ENCODE measurements around the gene PLAC1.

Gene PLAC1

GRCh38 chrX:134543288-134543687, 115.0 kb downstream of the PLAC1 start:
- DNase-seq (ENCODE audit: low spot score), result no peak

- no peak for DNase-seq (ENCODE audit: low spot score)
Measured at GRCh38 chrX:134542485-134542884, 115.8 kb downstream of the PLAC1 start.

- no peak for DNase-seq (ENCODE audit: low spot score)
Measured at GRCh38 chrX:134541906-134542305, 116.4 kb downstream of the PLAC1 start.

DNA sequence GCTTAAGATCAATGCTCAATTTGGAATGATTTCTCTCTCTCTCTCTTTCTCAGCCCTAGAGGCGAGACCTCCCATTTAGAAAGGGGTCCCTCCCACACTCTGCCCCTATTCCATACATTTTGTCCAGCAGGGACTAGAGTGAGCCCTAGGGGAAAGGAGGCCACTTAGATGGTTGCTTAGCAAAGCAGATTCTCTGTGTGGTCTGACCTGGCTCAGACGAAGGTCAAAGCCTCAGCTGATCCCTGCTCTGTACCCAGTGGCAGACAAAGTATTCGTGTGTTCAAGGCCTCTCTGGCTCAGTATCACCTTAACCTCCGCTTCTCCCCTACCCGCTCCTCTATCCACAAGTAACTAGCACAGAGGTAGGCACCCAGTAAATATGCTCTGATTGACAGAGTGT, 120.0 kb downstream of the PLAC1 start:
- no peak for DNase-seq (ENCODE audit: low spot score)

GRCh38 chrX:134537179-134537955, 120.9 kb downstream of the PLAC1 start:
- DNase-seq (ENCODE audit: low spot score), result no peak

GRCh38 chrX:134533952-134534351, 124.3 kb downstream of the PLAC1 start:
- no peak for DNase-seq (ENCODE audit: low spot score)

DNA sequence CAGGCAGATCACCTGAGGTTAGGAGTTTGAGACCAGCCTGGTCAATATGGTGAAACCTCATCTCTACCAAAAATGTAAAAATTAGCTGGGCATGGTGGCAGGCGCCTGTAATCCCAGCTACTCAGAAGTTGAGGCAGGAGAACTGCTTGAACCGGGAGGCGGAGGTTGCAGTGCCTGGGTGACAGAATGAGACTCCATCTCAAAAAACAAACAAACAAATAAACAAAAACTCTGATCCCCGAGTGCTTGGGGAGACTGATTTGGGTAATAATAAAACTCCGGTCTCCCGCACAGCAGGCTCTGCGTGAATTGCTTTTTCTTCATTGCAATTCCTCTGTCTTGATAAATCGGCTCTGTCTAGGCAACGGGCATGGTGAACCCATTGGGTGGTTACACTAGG, 124.9 kb downstream of the PLAC1 start:
- no peak for DNase-seq (ENCODE audit: low spot score)

GRCh38 chrX:134530845-134531244, 127.4 kb downstream of the PLAC1 start:
- no peak for DNase-seq (ENCODE audit: low spot score)

- no peak for DNase-seq (ENCODE audit: low spot score)
Measured at GRCh38 chrX:134529481-134529880, 128.8 kb downstream of the PLAC1 start.

DNA sequence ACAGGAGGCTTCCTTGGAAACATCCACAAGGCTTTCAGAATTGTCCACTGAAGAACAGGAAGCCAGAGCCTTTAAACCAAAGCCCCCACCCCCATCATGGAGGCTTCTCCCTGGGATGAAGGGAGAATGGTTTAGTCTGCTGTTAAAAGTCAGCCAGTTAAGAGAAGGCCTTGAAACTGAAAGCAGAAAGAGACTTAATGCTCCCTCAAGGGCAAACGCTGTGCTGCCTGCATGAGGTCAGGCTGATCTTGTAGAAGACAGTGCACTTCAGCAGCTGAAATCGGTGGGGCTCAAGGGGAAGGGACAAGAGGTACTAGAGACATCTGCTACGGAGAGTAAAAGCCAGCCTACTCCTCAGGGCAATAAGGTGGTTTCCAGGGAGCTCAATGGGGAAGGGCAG, 129.3 kb downstream of the PLAC1 start:
- no peak for DNase-seq (ENCODE audit: low spot score)

- no peak for DNase-seq (ENCODE audit: low spot score)
Measured at GRCh38 chrX:134526399-134526798, 131.9 kb downstream of the PLAC1 start.

DNA sequence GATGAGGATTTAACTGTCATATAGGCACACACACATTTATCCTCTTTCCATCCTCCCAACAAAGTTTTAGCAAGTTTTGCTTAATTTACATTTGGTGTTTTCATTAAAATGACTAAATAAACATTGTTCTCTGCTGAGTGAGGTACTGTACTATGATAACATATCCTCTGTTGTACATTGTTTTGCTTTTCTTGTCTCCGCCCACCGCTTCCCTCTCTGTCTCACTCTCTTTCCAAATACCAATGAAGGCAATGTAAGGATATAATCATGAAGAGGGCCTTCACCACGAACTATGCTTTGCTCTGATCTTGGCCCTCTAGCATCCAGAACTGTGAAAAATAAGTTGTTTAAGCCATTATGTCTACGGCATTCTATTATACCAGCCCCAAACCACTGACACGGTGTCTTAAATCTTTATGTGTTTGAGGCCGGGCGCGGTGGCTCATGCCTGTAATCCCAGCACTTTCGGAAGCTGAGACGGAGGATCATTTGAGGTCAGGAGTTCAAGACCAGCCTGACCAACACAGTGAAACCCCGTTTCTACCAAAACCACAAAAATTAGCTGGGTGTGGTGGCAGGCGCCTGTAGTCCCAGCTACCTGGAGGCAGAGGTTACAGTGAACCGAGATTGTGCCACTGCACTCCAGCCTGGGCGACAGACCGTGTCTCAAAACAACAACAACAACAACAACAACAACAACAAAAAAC, 133.0 kb downstream of the PLAC1 start:
- no peak for DNase-seq (ENCODE audit: low spot score)

GRCh38 chrX:134524181-134524580, 134.1 kb downstream of the PLAC1 start:
- DNase-seq (ENCODE audit: low spot score), result no peak

GRCh38 chrX:134520860-134521390, 137.3 kb downstream of the PLAC1 start:
- DNase-seq (ENCODE audit: low spot score), result no peak

Data from putamen (tissue), 1 donor.